GM19328 (cell line): ENCODE measurements around the gene AP3M1.

Source experiments
- ATAC-seq: cut with Tn5 transposase; IDR thresholded peaks from one replicate; pipeline ENCODE4 v1.9.1; 2021; ENCODE audit warnings: mild to moderate bottlenecking, moderate library complexity; ENCODE audit not compliant: unreplicated experiment

Gene AP3M1

DNA sequence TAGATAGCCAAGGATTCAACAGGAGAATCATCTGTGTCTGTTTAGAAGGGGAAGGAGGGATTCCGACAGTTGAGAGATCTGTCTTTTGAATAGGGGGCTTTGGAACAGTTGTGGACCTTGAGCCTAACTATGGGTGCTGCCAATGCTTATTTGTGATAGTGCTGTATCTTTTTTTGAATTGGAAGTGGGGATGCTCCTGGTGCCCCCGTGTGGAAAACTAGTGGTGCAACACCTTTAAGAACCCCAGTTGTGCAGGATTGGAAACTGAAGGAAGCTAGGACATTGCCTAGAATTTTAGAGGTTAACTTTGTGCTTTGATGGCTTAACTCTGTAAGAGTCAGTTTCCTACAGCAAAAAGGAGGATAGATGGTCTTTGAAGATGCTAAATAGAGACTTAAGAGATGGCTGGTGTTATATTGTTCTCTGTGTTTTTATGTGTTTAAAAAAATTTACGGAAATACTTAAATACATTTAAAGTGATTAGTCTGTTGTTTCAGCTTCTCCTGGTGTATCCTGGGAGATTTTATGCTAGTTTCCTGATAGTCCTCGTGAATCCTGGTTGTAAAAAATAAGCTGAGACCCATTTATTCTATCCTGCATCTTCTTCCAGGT, 69.3 kb downstream of the AP3M1 start:
- ATAC-seq: no peak

DNA sequence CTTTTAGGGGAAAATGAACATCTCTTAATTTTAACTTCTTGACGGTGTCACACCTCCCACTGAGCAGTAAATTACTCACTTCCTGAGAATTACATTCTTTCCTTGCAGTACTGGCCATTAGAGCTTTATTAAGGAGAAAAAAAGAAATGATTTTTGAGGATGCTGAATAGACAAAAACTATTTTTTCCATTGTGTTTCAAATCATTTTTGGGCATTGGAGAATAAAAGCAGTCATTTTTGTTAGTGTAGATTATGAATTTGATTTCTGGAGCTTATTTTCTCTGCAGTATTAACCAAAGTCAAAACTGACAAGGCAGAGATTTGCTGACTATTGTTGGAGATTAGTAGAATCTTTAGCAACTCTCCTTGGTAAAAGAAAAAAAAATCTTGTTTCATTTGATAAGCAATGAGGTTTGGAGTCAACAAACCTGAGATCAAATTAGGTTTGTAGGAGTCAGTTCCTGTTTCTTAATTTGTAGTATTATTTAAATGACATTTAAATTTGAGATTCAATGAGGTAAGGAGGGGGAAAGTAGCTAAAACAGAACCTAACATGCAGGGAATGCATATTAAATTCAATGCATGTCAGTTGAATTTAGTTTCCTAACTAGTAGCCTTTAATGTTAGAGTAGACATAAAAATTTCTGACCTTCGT, 70.6 kb downstream of the AP3M1 start:
- no peak for ATAC-seq

DNA sequence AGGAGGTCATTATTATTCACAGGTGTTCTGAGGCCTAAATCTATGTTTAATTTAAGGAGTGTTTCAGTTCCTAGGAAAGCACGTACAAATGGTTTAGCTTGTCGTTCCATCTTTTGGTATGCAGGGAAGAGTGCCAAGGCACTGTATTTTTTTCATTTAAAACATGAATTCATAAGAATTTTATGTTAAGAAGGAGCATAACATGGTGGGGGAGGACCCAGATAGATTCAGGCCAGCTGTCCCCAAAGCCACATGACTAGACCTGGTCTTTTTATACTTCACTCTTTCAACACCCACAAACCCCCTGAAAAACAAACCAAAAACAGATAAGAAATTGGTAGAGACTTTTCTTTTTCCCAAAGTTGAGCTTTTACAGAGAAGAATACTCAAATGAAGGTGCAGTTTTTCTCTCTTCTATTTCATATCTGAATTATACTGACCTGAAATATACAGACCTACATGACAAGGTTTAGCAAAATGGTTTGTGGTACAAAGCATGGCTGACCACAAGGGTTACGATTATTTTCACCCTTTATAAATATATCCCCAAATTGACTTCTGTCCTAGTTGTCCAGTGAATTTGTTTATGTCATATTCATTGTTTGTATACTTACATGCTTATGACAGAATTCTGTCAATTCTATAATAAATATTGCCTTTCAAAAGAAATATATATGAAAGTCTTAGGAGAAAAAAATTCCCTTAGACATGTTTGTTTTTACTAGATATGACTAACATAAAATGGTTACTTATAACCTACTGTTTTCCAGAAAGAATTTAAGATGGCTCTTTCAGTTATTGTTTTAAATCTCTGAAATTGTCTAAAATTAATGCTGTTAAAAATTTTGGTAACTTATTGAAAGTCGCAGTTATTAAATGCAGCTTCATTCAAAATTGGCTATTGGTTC, 71.3 kb downstream of the AP3M1 start:
- no peak for ATAC-seq

DNA sequence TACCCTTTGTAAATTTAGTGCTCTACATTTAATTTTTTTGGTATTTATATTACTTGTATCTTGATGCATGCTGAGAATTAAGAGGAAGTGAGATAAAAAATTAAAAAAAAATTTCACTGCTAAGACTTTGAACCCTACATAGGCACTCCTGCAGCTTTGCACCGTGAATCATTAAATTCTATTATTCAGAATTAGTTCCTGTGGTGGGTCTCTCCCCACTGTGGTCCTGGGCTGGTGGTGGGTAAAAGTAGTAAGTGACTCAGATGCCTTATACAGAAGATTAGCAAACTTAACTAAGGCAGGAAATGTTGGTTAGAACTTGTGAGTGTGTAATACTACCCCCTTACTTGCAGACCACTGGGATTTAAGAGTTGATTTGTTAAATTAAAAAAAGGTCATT, 72.6 kb downstream of the AP3M1 start:
- ATAC-seq: no peak

DNA sequence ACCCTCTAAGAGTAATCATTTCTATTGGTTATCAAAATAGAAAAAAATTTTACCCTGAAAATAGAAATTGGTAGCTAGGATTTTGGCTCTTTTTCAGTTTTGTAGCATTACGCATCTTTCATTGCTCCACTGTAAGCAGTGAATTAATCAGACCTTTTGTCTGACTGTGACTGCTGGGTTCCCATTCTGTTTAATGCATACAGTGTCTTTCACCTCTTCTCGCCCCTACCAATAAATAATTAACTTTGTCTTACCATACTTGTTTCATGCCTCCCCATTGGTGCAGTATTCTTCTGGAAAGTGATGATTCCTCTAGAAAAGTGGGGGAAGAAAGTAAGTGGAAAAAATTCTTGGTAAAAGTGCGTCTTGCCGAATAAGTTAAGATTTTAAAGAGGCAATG, 73.2 kb downstream of the AP3M1 start:
- ATAC-seq: no peak

DNA sequence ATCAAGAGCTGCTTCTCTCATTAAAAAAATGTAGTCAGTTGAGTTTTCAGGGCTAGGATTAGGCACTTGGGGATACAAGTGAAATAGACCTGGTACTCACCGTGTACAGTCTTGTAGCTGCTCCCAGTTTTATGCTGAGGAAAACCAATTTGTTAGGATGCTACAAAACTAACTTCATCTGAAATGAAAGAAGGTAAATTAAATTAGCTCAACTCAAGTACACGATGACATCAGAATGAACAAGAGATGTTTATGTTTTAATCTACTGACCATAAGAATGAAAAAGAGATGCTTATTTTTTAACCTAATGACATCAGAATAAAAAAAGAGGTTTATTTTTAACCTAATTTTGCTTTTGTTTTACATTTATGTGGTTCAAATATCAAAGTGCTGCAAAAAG, 73.7 kb downstream of the AP3M1 start:
- ATAC-seq: no peak

DNA sequence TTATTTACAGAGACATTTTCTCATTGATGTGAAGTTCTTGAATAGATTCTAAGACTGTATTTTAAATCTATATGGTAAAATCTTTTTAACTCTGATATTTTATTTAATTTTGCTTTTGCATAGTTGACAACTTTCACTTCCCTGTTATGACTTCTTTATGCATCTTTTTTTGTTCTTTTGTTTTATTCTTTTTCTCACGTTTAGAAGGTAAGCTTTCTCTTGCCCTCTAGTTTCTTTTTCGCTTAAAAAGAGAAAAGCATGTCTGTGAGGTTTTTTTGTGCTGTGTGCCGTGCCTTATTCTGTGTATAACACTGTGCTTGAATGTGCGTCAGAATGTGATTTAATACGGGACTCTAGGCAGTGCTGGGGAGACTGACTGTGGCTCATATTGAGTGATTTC, 74.7 kb downstream of the AP3M1 start:
- ATAC-seq: no peak

DNA sequence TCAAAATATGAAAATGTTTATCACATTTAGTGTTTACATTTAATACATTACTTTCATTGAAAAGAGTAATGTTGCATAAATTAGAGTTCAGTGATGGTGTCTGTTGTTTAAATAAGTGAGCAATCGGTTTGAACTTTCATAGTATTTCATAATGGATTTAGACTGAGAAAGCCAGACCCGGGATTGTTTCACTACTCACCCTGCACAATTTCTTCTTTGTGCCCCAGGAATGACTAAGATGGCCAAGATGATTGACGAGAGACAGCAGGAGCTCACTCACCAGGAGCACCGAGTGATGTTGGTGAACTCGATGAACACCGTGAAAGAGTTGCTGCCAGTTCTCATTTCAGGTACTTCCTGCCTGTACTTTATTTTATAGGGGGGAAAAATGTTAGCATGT, 78.1 kb downstream of the AP3M1 start:
- ATAC-seq: no peak

DNA sequence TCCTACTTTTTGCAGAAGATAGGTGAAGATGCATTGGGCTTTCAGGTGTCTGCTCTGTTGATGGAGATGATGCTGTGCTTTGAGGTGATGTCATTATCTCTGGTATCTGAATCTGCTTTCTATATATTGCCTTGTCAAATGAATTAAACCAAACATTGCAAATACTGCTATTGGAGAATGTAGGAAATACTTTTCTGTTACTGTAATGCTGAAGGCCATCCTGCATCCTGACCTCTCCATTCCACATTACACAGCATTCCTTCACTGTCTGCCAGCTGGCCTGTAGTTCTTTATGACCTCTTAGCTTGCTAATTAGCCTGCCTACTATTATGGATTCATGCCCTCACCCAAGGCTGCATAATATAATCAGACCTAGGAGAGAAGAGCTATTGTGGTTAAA, 79.5 kb downstream of the AP3M1 start:
- no peak for ATAC-seq
